GM10847 (cell line): ENCODE results near the gene MXRA7.

Source experiments
- POLR2A ChIP-seq: IDR thresholded peaks from 2 replicates; pipeline ENCODE4 v1.6.1; 2011; ENCODE audit not compliant: insufficient read length; ENCODE audit errors: extremely low read depth

The MXRA7 gene

DNA sequence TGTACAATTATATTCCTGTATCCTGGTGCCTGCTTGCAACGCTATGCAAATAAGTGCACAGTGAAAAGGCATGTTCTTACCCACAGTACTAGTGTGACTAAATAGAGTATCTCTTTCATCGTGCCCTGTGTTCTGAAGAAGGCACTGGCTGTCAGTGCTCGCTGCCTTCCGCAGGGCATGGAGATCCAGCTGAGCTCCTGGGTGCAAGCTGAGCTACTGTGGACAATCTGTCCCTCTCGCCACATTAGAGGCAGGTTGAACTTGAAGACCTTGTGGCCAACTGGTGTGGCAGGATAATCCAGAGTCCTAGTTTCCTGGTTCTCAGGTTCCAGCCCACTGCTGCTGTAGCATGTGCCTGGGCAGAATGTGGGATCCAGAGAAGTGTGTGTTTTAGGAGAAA is 65.3 kb downstream of the MXRA7 start:
- no peak for TF ChIP-seq POLR2A

DNA sequence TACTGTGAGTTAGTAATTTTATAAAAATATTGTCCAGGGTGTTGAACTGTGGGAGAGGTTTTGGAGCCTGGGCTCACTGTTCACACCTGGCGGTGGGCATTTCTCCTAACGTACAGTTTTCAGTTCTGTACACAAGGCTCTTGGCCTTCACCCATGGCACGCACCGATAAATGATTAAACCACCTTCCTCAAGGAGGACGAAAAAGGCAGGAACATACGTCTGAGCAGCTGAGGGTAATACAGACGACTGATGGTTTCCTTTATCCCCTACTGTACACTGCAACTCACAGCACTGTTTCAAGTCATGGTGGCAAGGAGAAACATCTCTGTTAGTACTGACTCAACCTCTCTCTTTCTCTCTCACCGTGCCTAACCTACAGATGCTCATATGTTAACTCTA is 65.8 kb downstream of the MXRA7 start:
- no peak for TF ChIP-seq POLR2A

DNA sequence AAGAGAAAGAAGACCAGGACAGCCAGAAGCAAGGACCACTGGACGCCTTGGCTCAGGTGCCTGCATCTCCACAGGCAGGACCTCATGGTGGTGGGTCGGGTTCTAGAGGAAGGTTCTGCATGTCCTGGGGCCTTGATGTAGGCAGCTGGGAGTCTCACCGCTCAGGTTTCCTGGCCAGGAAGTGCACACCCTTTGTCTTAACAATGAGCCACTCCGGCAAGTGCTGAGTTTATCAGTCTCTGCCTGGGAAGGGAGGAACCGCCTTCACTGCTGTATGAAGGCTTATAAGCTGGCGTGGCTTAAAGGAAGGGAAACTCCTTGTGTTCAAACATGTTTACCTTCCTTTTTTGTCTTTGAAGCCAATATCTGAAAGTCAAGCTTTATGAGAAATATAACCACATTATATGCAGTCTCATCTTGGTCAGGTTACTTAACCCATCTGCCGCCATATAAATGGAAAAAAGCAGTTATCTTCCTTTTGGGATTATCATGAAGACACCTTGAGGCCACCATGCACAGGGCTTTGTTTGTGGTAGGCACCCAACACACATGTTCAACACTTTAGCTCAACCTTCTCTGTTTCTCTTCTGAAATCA is 67.1 kb downstream of the MXRA7 start, which contains the start of gene ST6GALNAC1:
Gene ST6GALNAC1 (minus strand): TSS at position 205 of the 596 bp plus-strand sequence. CDS start 119 bp downstream, at position 86.
- TF ChIP-seq POLR2A = no peak

DNA sequence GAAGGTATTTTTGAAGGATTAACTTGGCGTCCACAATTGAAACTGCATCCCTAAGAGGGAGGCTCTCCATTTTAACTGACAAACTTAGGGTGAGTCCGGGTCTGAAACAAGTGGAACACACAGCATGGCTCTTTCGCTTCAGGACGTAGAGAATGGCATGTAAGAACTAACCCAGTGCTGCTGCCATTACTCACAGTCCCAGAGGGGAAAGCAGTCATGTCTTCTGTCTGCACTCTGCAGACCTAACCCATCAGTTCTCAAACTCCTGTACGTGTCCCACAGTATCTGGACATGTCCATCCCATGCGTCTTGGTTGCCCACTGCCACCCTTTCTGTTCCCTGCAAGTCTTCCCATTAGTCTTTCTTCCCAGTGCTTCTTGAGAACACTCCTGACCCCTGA is 67.8 kb downstream of the MXRA7 start:
- no peak for TF ChIP-seq POLR2A

DNA sequence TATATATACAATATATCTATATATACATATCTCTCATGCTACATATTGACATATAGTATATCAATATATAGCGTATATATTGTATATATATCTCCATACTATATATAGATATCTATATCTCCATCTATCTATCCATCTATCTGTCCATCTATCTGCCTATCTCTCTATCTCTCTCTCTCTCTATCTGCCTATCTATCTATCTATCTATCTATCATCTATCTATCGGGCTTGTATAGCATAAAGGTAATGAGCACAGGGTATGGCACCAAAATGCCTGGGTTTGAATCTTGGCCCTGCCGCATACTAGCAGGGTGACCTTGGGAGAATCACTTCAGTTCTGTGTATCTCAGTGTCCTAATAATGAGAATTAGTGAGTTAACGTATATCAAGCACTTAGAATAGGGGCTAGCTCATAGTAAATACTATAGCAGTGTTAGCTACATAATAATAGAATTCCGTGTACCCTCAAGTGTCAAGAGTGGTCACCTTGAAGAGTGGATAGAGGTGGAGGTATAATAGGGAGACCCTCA is 68.7 kb downstream of the MXRA7 start:
- TF ChIP-seq POLR2A = no peak

DNA sequence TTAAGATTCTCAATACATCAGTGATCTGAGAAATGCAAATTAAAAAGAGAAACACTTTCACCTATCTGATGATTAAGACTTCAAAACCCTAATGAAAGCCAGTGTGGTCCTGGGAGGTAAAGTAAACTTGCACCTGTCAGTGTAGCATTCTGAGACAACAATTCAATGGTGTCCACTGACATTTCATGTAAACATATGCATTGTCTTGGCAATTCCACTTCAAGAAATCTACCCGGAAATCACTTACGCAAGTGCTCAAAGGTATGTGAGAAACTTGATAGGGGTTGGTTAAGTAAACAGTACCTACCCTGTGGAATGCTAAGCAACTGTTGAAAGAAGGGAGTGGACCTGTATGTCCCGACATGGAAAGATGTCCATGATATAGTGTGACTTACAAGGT is 69.3 kb downstream of the MXRA7 start:
- no peak for TF ChIP-seq POLR2A

DNA sequence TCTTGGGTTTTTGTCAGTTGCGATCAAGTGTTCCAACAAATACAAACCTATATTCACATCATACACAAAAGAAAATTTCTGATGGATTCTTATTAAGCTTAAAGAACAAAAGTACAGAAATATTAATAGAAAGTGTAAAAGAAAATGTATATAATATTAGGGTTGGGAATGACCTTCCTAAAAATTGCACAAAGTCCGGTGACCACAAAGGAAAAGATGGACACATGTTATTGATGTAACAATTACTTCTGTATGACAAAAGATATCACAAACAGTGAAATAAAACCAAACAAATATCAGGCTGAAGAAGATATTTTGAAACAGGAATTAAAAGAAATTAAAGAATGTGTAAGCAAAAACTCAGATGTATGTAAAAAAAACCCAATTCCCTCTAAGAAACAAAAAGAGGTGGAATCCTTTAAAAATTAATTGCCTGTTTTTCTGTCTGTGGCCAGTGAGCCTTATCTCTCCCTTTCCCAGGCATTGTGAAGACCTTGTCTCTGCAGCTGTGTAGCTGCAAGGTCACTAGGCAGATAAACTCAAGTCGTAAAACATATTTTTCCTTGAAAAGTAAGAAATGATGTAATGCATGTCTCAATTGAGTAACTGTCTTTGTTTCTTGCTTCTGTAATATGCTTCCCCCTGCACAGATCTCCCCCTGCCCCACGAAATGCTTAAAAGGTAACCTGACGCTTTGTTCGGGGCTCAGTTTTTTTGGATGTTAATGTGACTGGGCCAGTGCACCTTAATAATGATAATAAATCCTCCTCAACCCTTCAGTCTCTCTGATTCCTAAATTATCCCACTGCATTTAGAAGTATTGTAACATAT is 70.0 kb downstream of the MXRA7 start:
- no peak for TF ChIP-seq POLR2A

DNA sequence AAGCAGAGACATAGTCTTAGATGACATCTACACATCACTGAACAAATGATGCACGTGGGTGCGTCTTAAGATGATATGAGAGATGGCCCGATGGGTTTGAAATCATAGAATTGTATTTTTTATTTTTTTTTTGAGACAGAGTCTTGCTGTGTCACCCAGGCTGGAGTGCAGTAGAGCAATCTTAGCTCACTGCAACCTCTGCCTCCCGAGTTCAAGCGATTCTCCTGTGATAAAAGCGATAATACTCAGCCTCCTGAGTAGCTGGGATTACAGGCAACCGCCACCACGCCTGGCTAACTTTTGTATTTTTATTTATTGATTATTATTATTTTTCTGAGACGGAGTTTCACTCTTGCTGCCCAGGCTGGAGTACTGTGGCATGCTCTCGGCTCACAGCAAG is 72.5 kb downstream of the MXRA7 start:
- TF ChIP-seq POLR2A = no peak

DNA sequence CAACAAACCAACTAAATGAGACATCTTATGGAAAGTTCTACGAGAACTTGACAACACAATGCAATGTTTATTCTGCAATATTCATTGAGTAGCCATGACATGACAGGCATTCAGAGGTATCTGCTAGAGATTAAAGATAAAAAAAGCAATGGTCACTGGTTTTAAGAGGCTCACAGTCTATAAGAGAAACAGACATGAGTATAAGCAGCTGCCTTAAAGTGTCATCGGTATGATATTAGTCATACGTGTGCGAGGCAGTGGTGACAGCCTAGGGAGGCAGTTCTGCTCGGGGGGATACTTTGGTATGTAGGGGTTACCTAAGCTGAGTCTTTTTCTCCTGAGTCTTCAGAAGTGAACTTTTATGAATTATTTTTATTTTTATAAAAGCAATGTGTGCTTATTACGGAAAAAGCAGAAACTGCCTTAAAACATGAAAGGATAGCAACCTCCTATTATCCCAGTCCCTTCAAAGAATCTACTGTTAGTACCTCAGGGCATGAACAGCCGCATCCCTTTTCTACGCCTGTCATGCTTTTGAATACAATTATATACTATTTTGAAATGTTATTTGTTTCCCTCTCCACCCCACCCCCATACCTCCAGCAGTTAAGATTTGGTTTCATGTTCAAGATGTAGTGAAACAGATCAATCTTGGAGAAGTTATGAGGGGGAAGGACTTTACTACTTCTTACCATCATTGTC is 75.0 kb downstream of the MXRA7 start:
- no peak for TF ChIP-seq POLR2A

DNA sequence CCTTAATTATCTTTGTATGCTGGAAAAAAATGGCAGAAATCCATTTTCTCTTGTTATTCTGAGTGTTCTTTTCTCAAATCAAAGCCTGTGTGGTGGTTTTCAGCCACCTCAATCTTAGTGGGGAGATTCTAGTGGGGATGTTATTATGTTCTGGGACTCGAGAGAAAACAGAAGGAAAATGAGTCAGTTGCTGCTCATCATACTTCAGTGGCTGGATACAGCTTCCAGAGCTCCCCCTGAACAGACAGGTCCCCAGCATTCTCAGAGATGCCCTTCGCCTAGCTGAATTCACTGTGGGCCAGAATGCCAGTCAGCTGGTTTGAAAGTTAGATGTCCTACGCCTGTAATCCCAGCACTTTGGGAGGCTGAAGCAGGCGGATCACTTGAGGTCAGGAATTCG is 75.7 kb downstream of the MXRA7 start:
- TF ChIP-seq POLR2A = no peak

DNA sequence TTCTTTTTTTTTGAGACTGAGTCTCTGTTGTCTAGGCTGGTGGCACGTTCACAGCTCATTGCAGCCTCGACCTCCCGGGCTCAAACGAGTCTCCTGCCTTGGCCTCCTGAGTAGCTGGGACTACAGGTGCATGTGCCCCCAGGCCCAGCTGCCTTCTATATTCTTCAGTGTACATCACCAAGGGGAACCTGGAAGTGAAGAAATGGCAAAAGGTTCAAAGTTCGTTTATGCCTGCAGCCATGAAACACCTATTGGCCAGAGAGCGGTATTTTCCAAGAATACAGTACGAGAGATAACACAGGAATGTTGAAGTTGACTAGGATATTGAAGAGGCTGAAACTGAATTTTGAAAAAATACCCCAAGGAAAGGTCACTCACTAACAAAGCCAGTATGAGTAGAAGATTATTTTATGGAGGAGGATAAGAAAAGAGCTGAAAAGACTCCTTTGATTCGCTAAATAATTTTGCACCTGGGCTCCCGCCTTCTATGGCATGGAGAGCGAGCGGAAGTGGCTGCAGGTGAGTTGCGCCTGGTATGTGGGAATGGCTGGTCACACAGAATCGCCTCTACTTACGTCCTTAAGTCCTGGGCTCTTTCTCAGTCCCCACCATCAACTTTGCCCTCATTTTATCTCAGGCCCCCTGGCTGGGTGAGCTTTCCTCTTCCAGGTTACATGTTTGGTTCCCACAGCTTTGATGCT is 77.0 kb downstream of the MXRA7 start:
- no peak for TF ChIP-seq POLR2A

DNA sequence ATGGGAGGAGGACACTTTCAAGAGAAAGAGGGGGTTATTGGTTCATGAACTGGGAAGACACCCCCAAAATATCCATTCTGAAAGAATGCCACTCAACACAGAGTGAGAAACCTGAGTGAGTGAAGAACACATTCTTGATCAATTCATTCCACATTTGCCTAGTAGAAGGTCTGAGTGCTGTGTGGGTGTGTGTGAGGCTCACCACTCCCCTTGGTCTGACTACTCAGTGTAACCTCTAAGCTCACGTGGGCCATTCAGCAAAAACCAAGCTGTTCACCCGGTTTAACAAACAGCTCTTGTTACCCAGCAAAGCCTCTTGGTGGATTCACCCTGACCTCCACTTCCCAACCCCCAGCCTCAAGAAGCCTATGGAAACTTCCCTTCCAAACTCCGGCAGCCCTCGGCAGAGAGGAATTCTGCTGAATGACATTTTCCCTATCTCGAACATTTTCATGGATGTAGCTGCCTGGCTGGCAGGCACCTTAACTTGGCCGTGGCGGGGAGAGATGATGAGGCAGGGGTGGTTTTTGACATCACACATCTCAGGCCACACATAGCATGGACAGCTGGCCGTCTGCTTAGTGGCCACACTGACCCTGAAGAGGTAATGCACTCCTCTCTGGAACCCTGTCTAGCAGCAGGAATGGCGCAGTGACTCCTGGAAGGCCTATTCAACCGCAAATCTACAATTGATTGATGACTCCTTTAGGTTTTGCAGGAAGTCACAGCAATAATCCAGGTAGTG is 78.8 kb downstream of the MXRA7 start:
- no peak for TF ChIP-seq POLR2A

DNA sequence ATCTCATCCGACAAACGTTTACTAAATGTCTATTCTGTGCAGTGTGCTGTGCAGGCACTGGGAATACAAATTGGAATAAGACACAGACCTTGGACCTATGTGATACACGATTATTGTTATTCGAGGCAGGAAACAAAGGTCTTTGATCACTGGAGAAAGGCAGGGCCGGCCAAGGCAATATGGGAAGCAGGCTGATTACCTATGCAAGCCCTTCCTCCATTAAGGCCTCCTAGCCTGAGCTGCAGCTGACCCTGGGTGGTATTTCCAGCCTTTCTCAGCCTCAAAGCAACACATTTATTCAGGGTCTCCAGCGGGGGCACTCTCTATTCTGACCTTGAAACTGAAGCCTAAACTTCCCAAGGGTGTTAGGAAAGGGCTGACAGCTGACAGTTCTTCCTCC is 80.6 kb downstream of the MXRA7 start:
- no peak for TF ChIP-seq POLR2A
